Smooth muscle cell (in vitro differentiated cells): Measurements from ENCODE around the gene SLC25A6. TPM values are rescaled to one million over a fixed set of nuclear protein-coding genes. Genes with fewer than 3 reads are reported as not detected.

Experiments
- DNase-seq: peaks from one replicate; lab custom pipeline; 2025; ENCODE audit not compliant: unreplicated experiment; lab: John Stamatoyannopoulos, UW
- H2AFZ ChIP-seq: fragments of 200-600 bp; sonication (generic); 2 replicates; pipeline ENCODE4 v1.6.0; 2016; ENCODE audit warnings: antibody characterized with exemption, low read depth, mild to moderate bottlenecking
- H3F3A ChIP-seq: fragments of 200-600 bp; sonication (generic); 2 replicates; pipeline ENCODE4 v1.6.0; 2017; ENCODE audit warnings: antibody characterized with exemption, low read depth
- H3K27ac ChIP-seq: fragments of 200-600 bp; sonication (generic); 2 replicates; pipeline ENCODE4 v1.5.1; 2016; ENCODE audit warnings: low read depth, mild to moderate bottlenecking
- H3K27me3 ChIP-seq: fragments of 200-600 bp; sonication (generic); 2 replicates; pipeline ENCODE4 v1.6.1; 2016; ENCODE audit warnings: low read depth, mild to moderate bottlenecking
- H3K36me3 ChIP-seq: fragments of 200-600 bp; sonication (generic); 2 replicates; pipeline ENCODE4 v1.5.1; 2016; ENCODE audit warnings: low read depth
- H3K4me1 ChIP-seq: fragments of 200-600 bp; sonication (generic); 2 replicates; pipeline ENCODE4 v1.5.1; 2016; ENCODE audit warnings: low read depth
- H3K4me2 ChIP-seq: fragments of 200-600 bp; sonication (generic); 2 replicates; pipeline ENCODE4 v1.6.0; 2016; ENCODE audit warnings: mild to moderate bottlenecking
- H3K4me3 ChIP-seq: fragments of 200-600 bp; sonication (generic); 2 replicates; pipeline ENCODE4 v1.5.1; 2016; ENCODE audit warnings: mild to moderate bottlenecking
- H3K79me2 ChIP-seq: fragments of 200-600 bp; sonication (generic); 2 replicates; pipeline ENCODE4 v1.6.0; 2016; ENCODE audit warnings: low read depth, mild to moderate bottlenecking
- H3K9ac ChIP-seq: fragments of 200-600 bp; sonication (generic); 2 replicates; pipeline ENCODE4 v1.6.0; 2016; ENCODE audit warnings: low read depth
- H3K9me3 ChIP-seq: fragments of 200-600 bp; sonication (generic); replicated peaks from 2 replicates; pipeline ENCODE4 v1.5.1; 2016; ENCODE audit warnings: low read depth
- H4K20me1 ChIP-seq: fragments of 200-600 bp; sonication (generic); 2 replicates; pipeline ENCODE4 v1.6.0; 2016; ENCODE audit warnings: low read depth
- WGBS: methylation state at CpG from one replicate; pipeline ENCODE4 v1.1.7; 2016; ENCODE audit warnings: low lambda C conversion rate; 5-methylcytosine and 5-hydroxymethylcytosine counted together
- polyA plus RNA-seq: library from polyadenylated mRNA; unstranded; fragments of >200 nt; fragmentation: Nextera tagmentation; extraction: Ambion mirVana; gene quantifications from 2 replicates; pipeline ENCODE4 v1.2.1, GENCODE V29; 2016
- total RNA-seq: library from RNA; depleted of rRNA; stranded (reverse); fragments of >200 nt; gene quantifications from 2 replicates; pipeline ENCODE4 v1.2.3, GENCODE V29; 2014
- TF ChIP-seq, protein P1 (sequence below): fragments of 200-600 bp; sonication (generic); IDR thresholded peaks from 2 replicates; pipeline ENCODE4 v1.5.1; 2017; ENCODE audit warnings: borderline replicate concordance, mild to moderate bottlenecking, antibody characterized with exemption; ENCODE audit not compliant: insufficient read depth, poor library complexity, severe bottlenecking

SLC25A6 gene
- total and polyA plus RNA-seq, 2 experiments from 2014 or later, result 160 to 288 TPM

DNA sequence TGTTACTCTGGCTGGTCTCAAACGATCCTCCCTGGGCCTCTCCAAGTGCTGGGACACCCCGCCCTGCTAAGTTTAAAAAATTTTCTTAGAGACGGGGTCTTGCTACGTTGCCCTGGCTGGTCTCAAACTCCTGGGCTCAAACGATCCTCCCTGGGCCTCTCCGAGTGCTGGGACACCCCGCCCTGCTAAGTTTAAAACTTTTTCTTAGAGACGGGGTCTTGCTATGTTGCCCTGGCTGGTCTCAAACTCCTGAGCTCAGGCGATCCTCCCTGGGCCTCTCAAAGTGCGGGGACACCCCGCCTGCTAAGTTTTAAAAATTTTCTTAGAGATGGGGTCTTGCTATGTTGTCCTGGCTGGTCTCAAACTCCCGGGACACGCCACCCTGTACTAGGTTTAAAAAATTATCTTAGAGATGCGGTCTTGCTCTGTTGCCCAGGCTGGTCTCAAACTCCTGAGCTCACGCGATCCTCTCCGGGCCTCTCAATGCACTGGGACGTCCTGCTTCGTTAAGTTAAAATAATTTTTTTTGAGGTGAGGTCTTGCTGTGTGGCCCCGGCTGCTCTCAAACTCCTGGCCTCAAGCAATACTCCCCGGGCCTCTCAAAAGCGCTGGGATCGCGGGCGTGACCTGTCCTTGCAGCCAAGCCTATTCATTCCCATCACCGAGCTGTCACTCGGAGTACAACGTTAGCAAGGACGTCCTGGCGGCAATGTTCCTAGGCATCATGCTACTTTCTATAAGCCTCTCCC, 1.1 kb downstream of the SLC25A6 start:
- peak overlapping the region; percentile 99 for H3K9ac ChIP-seq
- H3K9me3 ChIP-seq, result no peaks in the 10 kb centered on the region
- H3K27ac ChIP-seq, result peak overlapping the region; percentile 100
- TF ChIP-seq, protein P1, sequence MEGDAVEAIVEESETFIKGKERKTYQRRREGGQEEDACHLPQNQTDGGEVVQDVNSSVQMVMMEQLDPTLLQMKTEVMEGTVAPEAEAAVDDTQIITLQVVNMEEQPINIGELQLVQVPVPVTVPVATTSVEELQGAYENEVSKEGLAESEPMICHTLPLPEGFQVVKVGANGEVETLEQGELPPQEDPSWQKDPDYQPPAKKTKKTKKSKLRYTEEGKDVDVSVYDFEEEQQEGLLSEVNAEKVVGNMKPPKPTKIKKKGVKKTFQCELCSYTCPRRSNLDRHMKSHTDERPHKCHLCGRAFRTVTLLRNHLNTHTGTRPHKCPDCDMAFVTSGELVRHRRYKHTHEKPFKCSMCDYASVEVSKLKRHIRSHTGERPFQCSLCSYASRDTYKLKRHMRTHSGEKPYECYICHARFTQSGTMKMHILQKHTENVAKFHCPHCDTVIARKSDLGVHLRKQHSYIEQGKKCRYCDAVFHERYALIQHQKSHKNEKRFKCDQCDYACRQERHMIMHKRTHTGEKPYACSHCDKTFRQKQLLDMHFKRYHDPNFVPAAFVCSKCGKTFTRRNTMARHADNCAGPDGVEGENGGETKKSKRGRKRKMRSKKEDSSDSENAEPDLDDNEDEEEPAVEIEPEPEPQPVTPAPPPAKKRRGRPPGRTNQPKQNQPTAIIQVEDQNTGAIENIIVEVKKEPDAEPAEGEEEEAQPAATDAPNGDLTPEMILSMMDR, result no peak
- H3K79me2 ChIP-seq, result peaks cover 57% of the 10 kb centered on the region
- H4K20me1 ChIP-seq, result peaks cover 63% of the 10 kb centered on the region
- no peak overlapping the region for H2AFZ ChIP-seq
- peaks cover 16% of the 10 kb centered on the region for H3F3A ChIP-seq
- H3K36me3 ChIP-seq, result peaks cover 11% of the 10 kb centered on the region
- peak overlapping the region; percentile 98 for H3K4me2 ChIP-seq
- H3K27me3 ChIP-seq, result no peaks in the 10 kb centered on the region
- peak overlapping the region; percentile 100 for H3K4me3 ChIP-seq
- DNase-seq, result no peak
- WGBS, result 58% methylated on average over 30 of the region's 30 CpGs
- H3K4me1 ChIP-seq, result peaks cover 15% of the 10 kb centered on the region

DNA sequence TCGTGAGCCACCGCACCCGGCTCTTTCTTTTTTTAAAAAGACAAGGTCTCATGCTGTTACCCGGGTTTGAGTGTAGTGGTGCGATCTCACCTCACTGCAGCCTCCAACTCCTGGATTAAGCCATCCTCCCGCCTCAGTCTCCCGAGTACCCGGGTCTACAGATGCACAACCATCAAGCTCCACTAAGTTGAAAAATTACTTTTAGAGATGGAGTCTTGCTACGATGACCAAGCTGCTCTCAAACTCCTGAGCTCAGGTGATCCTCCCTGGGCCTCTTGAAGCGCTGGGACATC, 2.0 kb downstream of the SLC25A6 start:
- H3K27ac ChIP-seq, result peak overlapping the region; percentile 100
- H3K9me3 ChIP-seq, result no peaks in the 10 kb centered on the region
- peak overlapping the region; percentile 98 for H3K4me2 ChIP-seq
- TF ChIP-seq, protein P1, result no peak
- no peak overlapping the region for H2AFZ ChIP-seq
- H3K79me2 ChIP-seq, result peaks cover 57% of the 10 kb centered on the region
- no peak overlapping the region for H3K4me3 ChIP-seq
- H3K4me1 ChIP-seq, result peaks cover 15% of the 10 kb centered on the region
- WGBS, result 95% methylated on average over 10 of the region's 10 CpGs
- peaks cover 68% of the 10 kb centered on the region for H4K20me1 ChIP-seq
- H3K9ac ChIP-seq, result no peak overlapping the region
- H3K27me3 ChIP-seq, result no peaks in the 10 kb centered on the region
- peaks cover 11% of the 10 kb centered on the region for H3K36me3 ChIP-seq
- peaks cover 17% of the 10 kb centered on the region for H3F3A ChIP-seq
- no peak for DNase-seq

DNA sequence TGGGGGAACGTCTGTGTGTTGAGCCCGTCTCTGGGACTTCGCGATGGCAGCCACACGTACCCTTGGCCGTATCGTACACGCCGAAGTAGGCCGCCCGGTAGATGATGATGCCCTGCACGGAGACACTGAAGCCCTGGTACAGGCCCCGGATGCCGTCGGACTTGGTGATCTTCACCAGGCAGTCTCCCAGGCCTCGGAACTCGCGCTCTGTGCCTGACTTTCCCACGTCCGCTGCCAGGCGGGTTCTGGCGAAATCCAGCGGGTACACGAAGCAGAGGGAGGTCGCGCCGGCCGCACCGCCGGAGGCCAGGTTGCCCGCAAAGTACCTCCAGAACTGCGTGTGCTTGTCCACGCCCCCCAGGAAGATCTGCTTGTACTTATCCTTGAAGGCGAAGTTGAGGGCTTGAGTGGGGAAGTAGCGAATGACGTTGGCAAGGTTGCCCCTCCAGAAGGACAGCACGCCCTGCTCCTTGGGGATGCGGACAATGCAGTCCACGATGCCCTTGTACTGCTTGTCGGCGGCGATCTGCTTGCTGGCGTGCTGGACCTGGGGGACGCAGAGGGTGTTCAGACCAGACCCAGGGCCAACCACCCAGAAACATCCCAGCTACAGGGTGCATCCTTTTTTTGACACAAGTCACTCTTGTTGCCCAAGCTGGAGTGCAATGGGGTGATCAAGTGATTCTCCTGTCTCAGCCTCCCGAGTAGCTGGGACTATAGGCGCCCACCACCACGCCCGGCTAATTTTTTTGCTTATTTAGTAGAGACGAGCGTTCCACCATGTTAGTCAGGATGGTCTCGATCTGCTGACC, 2.5 kb downstream of the SLC25A6 start:
- H3K4me1 ChIP-seq, result peaks cover 15% of the 10 kb centered on the region
- no peak overlapping the region for H3K27ac ChIP-seq
- H2AFZ ChIP-seq, result no peak overlapping the region
- peaks cover 57% of the 10 kb centered on the region for H3K79me2 ChIP-seq
- 94% methylated on average over 51 of the region's 51 CpGs for WGBS
- peaks cover 22% of the 10 kb centered on the region for H3F3A ChIP-seq
- H3K9me3 ChIP-seq, result no peaks in the 10 kb centered on the region
- no peak overlapping the region for H3K4me3 ChIP-seq
- peaks cover 73% of the 10 kb centered on the region for H4K20me1 ChIP-seq
- H3K9ac ChIP-seq, result no peak overlapping the region
- H3K36me3 ChIP-seq, result peaks cover 11% of the 10 kb centered on the region
- no peaks in the 10 kb centered on the region for H3K27me3 ChIP-seq
- peak overlapping the region; percentile 98 for H3K4me2 ChIP-seq
- no peak for DNase-seq
- TF ChIP-seq, protein P1, result no peak
